Psoas muscle (tissue), 8 donors: ENCODE data around the gene RNF220. TPM values are rescaled to one million over a fixed set of nuclear protein-coding genes. Genes with fewer than 3 reads are reported as not detected.

ENCODE experiments used
- ATAC-seq, 4 donors: fragments of 200-7000 bp; cut with Tn5 transposase; one replicate each; pipeline ENCODE4 v1.9.1; 2020; ENCODE audit warnings: moderate library complexity in 3 of 4, mild to moderate bottlenecking in 2 of 4
- DNase-seq, 2 donors: peaks; one replicate each; pipeline ENCODE4 v3.0.0-alpha.2; 2020
- H3K27ac ChIP-seq: fragments of 200-600 bp; one replicate; pipeline ENCODE4 v1.8.0; 2022
- H3K27me3 ChIP-seq, 3 donors: fragments of 200-600 bp in 1 of 3; one replicate each; pipeline versions ENCODE4 v1.6.1 to v1.8.0; 2013 to 2022; ENCODE audit warnings: low read length in 2 of 3, mild to moderate bottlenecking in 2 of 3, moderate library complexity in 1 of 3; ENCODE audit not compliant: insufficient read depth in 3 of 3
- H3K36me3 ChIP-seq, 2 donors: fragments of 200-600 bp in 1 of 2; one replicate each; pipeline versions ENCODE4 v1.6.1 to v1.8.0; 2013 to 2022; ENCODE audit warnings: low read depth in 1 of 2, mild to moderate bottlenecking in 1 of 2, moderate library complexity in 1 of 2; ENCODE audit not compliant: insufficient read depth in 1 of 2
- H3K4me1 ChIP-seq: fragments of 200-600 bp; one replicate; pipeline ENCODE4 v1.8.0; 2022
- H3K4me3 ChIP-seq: fragments of 200-600 bp; one replicate; pipeline ENCODE4 v1.8.0; 2022; ENCODE audit warnings: mild to moderate bottlenecking
- H3K9me3 ChIP-seq: fragments of 200-600 bp; one replicate; pipeline ENCODE4 v1.8.0; 2022
- CTCF ChIP-seq: fragments of 200-600 bp; IDR thresholded peaks from one replicate; pipeline ENCODE4 v1.8.0; 2022; ENCODE audit warnings: antibody characterized with exemption
- WGBS, 3 donors: extraction: QIAGEN DNeasy Blood & Tissue Kit; methylation state at CpG; one replicate each; pipeline versions ENCODE4 v1.1.6 to v1.1.7; 2013; 5-methylcytosine and 5-hydroxymethylcytosine counted together
- intact Hi-C, 2 donors: fragments of 100-400 bp; cut with DNase I; formaldehyde crosslinking; loops; one replicate each; pipeline versions ENCODE4 v1.11.0 to v1.14.2; 2022
- polyA plus RNA-seq, 3 donors: library from polyadenylated mRNA; stranded (reverse); fragments of 200-250 nt; gene quantifications; one replicate each; pipeline ENCODE4 v1.2.3, GENCODE V29; 2013
- total RNA-seq, 4 donors: library from RNA; stranded (reverse); fragmentation: NEBNext Ultra II Directional in 2 of 4; extraction: Animal tissue kit (Norgen Biotek cat#: 25700) in 2 of 4; gene quantifications; one replicate each; pipeline versions ENCODE4 v1.2.1 to v1.2.4, GENCODE V29; 2021 to 2023
- donor health status: healthy with polysubstance abuse.
- donor health status: DM: no; HTN: no; CAD: no; lungs with moderate emphysema.
- donor health status: Bipolar disorder and iron deficiency.
- donor health status: healthy.
- donor health status: DM: yes; HTN: yes; CAD: no.
- donor health status: DM: no; HTN: no; CAD: no.
- donor health status: DM: no; HTN: no; CAD: no.
- donor health status: DM: yes; HTN: yes; CAD: no.

The RNF220 gene
- total and polyA plus RNA-seq, 7 donors: 61.1 to 133 (median 75.5) TPM

- intact Hi-C loops: no loop called here
- DNase-seq: peak in 1 of 2 donors; percentile 36
- 69 to 85% (median 70%) methylated on average over 2 of the region's 2 CpGs for WGBS, 3 donors
- H3K9me3 ChIP-seq: no peaks in the 10 kb centered on the region
- H3K36me3 ChIP-seq: peaks cover 9 to 73% of the 10 kb centered on the region in 2 donors
- no peak overlapping the region for H3K4me3 ChIP-seq
- ATAC-seq: no peak
- peaks cover 47% of the 10 kb centered on the region for H3K4me1 ChIP-seq
- H3K27me3 ChIP-seq: no peaks in the 10 kb centered on the region
- no peak overlapping the region for H3K27ac ChIP-seq
- TF ChIP-seq CTCF: no peak
These were observed 242.8 kb downstream of the RNF220 start for GRCh38 chr1:44647896-44648295.

- intact Hi-C loops: no loop called here
- H3K9me3 ChIP-seq: no peaks in the 10 kb centered on the region
- no peak for ATAC-seq
- no peak overlapping the region for H3K4me3 ChIP-seq
- H3K36me3 ChIP-seq: peaks cover 7 to 70% of the 10 kb centered on the region in 2 donors
- no peak for TF ChIP-seq CTCF
- H3K4me1 ChIP-seq: peaks cover 39% of the 10 kb centered on the region
- H3K27ac ChIP-seq: no peak overlapping the region
- peak in 1 of 2 donors; percentile 42 for DNase-seq
- 73 to 84% (median 80%) methylated on average over 12 to 13 of the region's 13 CpGs for WGBS, 3 donors
- H3K27me3 ChIP-seq: no peaks in the 10 kb centered on the region
These were observed 243.6 kb downstream of the RNF220 start for GRCh38 chr1:44648529-44649250.

GRCh38 chr1:44649788-44650158, 244.7 kb downstream of the RNF220 start:
- peak in 1 of 2 donors; percentile 43 for DNase-seq
- ATAC-seq: no peak
- WGBS, 3 donors: 82 to 90% (median 87%) methylated on average over 13 of the region's 13 CpGs
- Histone ChIP-seq H3K9me3 (no peaks in the 10 kb centered on the region), H3K36me3 (peaks cover 3 to 66% of the 10 kb centered on the region in 2 donors), H3K4me1 (peaks cover 28% of the 10 kb centered on the region), H3K4me3 (no peak overlapping the region), H3K27ac (peak overlapping the region; percentile 46), H3K27me3 (no peaks in the 10 kb centered on the region)
- intact Hi-C loops: loop anchor here in 1 of 2 donors (10.0 kb wide), 1 partner anchor 435 kb away; the partner anchor contains the start of gene DMAP1
- TF ChIP-seq CTCF: no peak

- peak; percentile 14 to 54 (median 48) for ATAC-seq
- H3K9me3 ChIP-seq: no peaks in the 10 kb centered on the region
- intact Hi-C loops: loop anchor here in 1 of 2 donors (10.0 kb wide), 1 partner anchor 435 kb away; the partner anchor contains the start of gene DMAP1
- H3K4me3 ChIP-seq: no peak overlapping the region
- peaks cover 23% of the 10 kb centered on the region for H3K4me1 ChIP-seq
- 43 to 56% (median 46%) methylated on average over 22 to 23 of the region's 23 CpGs for WGBS, 3 donors
- TF ChIP-seq CTCF: no peak
- peaks cover 3 to 61% of the 10 kb centered on the region in 2 donors for H3K36me3 ChIP-seq
- DNase-seq: peak in 1 of 2 donors; percentile 79
- H3K27me3 ChIP-seq: no peaks in the 10 kb centered on the region
- peak overlapping the region; percentile 46 for H3K27ac ChIP-seq
These were observed 245.2 kb downstream of the RNF220 start for GRCh38 chr1:44650159-44650831.
